Stimulated activated CD4-positive, alpha-beta T cell treated with anti-CD3 and anti-CD28 coated beads, Interleukin-2, amount 100 ng/mL, for 48 hours (primary cell): ENCODE data around the gene TCF23.

Source experiments
- DNase-seq, 2 donors: peaks; one replicate each; pipeline ENCODE4 v3.0.0-alpha.2; 2020

TCF23 gene

DNA sequence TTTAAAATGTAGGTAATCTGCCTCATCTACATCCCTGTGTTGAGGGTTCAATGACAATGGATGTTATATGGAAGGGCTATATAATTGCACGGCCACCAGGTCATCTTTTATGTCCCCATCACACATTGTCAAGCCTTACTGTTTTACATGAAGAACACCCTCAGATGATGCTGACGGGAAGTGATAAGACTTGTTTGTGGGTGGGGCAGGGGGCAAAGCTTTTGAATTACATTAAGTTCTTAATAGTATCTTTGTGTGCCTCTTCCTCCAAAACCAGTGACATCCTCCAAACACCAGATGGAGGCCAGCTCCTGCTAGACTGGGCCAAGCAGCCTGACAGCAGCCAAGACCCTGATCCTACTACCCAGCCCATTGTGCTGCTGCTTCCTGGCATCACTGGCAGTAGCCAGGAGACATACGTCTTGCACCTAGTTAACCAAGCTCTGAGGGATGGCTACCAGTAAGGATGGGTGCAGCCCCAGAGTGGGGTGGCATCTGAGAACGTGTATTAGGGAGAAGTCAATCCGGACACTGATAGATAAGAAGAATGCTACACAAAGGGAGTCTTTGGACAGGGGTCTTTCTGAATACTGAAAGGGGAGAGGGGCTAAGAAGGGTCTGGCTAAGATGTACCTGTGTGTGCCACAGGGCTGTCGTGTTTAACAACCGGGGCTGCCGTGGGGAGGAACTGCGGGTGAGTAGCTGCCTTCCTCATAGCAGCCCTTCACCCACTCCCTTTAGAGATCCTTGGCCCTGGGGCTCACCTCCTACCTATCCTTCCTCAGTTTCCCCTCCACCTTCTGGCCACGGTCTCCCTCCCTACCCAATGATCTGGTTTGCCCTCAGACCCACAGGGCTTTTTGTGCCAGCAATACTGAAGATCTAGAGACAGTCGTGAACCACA is 19.9 kb upstream of the TCF23 start:
- no peak for DNase-seq

DNA sequence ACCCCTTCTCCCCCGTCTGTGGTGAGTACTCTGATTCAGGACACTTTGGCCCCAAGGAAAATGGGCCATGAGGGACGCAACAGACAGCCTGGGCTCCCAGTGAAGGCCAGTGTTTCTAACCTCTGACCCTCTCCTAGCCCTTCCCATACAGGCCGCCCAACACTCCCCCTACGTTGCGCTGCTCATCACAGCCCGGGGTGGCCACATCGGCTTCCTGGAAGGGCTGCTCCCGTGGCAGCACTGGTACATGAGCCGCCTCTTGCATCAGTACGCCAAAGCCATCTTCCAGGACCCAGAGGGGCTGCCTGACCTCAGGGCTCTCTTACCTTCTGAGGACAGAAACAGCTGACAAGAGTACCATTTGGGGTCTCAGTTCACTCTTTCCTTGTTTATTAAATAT is 18.4 kb upstream of the TCF23 start:
- DNase-seq: no peak

DNA sequence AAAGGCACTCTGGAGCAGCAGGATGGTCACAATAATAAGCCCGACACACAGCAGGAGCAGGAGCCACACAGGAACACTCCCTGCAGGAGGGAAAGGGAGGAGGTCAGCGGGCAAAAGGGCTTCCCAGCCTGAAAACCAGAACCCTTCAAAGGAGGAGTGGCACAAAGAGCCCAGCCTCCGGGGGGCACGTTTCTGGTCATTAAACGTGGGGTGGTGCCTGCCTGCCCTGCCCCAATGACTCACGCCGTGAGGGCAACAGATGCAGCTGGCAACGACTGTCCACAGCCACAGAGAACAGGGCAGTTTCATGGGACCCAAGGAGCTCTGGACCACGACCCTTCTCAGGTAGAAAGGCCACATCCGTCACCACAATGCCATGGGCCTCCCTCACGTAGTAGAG is 17.4 kb upstream of the TCF23 start:
- no peak for DNase-seq

DNA sequence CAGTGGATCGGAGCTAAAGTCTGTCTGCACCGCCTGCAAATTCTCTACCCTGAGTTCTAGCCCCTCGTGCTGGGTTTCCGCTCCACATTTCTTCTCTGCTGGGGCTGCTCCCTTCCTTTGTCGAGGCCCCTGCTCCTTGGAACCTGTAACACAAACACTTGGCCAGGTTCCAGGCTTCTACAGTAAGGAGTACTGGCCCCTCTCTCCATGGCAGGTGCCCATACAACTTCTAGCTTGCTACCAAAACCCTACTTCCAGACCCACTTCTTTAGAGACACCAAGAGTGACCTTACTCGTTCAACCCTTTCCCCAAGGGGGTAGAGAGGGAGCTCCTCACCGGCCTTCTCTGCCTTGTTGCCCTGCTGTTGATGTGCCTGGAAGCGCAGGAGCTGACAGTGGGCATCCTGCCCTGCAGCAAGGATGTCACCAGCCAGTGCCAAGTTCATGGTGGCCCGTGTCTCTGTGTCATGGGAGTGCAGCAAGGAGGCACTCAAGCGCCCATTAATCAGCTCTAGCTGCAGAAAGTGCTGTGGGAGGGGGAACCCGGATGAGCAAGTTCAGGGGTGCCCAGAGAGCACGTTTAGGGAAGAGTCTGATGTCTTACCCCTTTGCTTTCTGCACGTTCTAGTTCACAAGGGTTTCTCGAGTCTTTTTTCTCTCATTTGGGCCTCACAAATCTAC is 15.5 kb upstream of the TCF23 start:
- peak in 1 of 2 donors; percentile 13 for DNase-seq

DNA sequence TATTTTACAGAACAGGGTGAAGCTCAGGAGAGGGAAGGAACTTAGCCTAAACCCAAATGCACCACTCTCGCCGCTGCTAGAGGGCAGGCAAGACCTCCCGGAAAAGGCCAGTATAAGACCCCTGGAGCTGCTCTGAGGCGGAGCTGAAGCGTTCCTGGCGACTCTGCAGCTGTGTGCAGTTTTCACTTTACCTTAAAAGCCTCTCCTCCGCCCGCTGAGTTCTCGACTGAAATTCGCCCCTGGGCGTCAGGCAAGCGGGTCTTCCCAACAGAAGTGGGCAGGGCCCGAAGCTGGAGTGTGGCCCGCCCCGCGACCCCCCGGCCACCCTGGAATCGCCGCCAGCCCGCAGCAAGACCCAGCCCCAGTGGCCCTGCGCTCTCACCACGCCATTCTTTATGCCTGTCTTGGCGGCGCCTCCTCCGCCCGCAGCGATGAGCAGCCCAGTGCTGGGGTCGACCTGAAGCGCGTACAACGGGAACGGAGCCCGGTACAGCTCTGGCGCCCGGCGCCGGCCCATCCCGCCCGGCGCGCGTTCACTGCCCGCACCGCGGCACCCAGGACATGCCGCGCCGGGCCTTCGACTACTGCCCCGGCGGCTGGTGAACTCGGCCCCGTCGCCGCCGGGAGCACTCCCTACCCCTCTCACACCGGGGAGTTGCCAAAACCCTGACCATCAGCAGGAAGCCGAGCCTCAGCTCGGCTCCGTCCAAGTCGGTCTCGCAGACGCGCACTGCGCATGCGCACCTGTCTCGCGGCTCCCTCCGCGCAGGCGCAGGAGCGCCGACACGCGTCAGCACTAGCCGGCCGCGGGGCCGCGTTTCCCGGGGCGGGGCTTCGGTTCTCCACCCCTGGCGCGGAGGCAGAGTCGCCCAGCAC is 14.7 kb upstream of the TCF23 start, which contains the start of gene PREB:
Gene PREB, minus strand, starts transcription at position 732 of the 876 bp plus-strand sequence. Its CDS starts 215 bp downstream, at position 517.
- peak; percentile 99 for DNase-seq

DNA sequence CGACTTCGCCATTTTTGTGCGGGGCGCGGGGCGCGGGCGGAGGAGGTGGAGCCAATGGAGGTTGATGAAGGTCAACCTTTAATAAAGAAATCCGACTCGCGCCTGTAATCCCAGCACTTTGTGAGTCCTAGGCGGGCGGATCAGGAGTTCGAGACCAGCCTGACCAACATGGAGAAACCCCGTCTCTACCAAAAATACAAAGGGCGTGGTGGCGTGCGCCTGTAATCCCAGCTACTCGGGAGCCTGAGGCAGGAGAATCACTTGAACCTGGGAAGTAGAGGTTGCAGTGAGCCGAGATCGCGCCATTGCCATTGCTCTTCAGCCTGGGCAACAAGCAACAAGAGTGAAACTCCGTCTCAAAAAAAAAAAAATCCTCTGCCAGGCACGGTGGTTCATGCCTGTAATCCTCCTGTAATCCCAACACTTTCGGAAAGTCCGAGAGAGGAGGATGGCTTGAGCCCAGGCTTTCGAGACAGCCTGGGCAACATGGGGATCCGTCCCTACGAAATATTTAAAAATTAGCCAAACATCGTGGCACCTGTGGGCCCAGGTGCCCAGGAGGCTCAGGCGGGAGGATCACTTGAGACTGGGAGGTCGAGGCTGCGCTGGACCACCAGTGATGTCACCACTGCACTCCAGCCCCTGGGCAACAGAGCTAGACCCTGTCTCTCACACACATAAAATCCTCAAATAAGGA is 13.9 kb upstream of the TCF23 start:
- DNase-seq: no peak

DNA sequence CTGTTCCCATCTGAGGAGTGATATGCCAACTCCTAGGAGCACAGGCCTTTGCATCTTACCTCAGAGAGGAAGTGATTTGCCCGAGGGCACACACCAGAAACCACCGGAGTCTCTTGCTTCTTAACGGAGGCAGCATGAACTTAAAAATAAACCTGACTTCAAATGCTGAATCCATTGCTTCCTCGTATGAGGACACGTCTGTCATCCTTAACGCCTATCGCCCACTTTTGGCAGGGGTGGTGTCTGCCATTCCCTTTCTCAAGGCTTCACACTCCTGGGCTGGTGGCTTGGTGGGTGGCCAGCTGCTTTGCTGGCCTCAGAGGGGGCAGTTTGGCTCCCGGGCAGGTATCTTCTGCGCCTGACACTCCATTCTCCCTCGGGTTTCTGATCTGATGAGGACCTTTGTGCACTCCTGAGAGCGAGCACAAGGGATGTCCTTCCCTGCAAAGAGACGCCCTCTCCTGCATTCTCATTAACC is 13.3 kb upstream of the TCF23 start:
- DNase-seq: no peak

DNA sequence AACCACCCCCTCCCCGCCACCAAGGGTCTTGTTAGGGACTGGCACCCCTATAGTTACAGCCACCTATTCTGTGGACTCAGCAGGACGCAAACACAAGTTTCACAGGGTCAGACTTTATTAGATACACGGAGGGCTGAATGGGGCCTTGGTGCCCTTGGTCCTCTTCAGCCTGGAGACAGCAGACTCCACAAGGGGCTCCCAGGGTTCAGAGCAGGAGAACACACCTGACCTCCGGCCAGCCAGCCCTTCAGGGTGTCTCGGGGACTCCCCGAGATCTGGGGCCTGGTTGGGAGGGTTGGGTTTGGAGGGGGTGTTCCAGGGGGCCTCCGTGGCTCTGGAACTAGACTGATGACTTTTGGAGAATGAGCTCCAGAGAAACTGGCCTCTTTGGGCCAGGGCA is 12.1 kb upstream of the TCF23 start:
- DNase-seq: no peak

DNA sequence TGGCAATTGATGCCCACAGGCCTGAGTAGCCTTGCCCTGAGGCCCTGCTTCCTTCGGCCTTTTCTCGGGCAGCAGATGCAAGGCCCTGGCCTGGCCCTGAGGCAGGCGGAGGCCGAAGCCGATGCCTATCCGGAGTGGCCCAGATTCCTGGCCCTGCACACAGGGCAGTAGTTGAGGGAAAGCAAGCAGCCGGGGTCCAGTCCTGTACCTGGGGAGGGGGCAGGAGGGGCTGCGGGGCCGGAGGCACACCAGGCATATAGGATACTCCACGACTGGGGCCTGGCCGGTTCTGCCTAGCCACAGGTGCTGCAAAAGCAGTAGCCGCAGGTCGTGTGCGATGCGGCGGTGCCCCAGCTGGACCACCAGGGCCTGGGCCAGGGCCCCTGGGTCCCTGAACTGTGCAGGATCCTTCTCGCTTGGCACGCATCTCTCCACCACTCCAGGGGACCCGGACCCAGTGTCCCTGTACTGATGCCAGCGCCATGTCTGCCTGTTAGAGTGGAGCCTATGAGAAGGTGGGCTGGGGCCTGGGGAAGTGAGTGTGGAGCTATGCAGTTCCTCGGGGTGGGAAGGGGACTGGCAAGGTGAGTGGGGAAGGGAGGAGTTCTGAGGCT is 11.4 kb upstream of the TCF23 start:
- DNase-seq: no peak

DNA sequence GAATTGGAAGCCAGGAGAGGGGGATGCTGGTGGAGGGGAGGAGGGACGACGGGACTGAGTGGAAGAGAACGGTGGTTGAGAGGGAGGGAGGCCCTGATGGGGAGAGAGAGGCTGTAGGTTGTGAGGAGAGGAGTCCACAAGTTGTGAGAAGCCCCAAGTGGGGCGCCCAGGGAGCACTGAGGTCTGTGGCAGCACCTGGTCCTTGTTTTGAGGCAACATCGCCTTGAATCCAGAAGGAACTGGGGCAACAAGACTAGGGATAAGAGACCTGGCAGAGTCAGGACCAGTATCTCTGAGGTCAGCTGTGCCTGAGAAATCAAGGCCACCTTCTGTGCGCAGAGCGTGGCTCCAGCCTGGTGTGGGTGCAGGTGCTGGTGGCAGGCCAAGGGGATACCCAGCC is 10.7 kb upstream of the TCF23 start:
- DNase-seq: no peak

DNA sequence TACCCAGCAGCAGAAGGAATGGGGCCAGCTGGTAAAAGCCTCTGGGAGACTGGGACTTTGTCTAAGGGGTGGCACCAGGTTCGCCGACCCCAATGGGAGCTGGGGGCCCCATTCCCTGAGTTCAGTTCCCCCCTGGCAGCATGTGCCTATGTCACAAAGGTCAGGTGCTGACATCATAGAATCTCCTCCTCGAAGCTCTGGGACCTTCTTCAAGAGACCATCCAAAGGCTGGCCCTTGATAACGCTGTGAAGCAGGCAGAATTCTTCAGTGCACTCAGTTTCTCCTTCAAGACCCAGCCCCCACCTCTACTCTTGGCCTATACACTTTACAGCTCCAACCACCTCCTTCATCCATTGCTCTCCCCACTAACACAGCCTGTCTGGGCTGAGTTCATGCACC is 9.5 kb upstream of the TCF23 start, which contains the start of gene PRR30:
Gene PRR30, minus strand, starts transcription at position 101 of the 400 bp plus-strand sequence. CDS start 1,081 bp downstream, outside the sequence.
- no peak for DNase-seq

DNA sequence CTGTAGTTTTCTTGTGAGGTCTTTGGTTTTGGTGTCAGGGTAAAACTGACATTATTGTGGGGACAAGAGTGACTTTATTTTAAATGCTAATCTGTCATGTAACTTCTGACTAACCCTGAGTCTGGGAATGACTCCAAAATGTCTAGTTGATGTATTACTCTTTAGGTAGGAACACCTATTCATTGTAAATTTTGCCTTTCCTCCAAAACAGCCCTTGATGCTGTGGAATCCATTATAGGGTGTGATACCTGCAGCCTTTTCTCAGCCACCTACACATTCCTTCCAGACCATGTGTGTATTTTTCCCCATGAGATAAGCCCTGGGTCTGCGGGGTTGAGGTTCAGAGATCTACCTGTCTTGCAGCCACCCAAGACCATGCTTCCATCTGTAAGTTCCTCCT is 5.5 kb upstream of the TCF23 start:
- no peak for DNase-seq

DNA sequence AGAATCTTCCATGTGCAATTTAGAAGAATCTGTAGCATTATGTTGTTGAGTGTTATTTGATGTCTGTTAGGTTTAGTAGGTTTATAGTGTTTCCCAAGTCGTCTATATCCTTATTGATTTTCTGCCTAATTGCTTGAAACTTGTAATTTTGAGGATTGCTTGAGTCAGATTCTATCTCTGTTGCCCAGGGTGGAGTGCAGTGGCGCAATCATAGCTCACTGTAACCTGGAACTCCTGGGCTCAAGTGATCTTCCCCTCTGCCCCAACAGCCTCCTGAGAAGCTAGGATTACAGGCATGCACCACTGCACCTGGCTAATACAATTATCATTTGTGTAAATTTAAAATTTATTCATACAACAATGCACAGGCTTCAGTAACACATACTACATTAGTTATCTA is 3.1 kb upstream of the TCF23 start:
- DNase-seq: no peak

DNA sequence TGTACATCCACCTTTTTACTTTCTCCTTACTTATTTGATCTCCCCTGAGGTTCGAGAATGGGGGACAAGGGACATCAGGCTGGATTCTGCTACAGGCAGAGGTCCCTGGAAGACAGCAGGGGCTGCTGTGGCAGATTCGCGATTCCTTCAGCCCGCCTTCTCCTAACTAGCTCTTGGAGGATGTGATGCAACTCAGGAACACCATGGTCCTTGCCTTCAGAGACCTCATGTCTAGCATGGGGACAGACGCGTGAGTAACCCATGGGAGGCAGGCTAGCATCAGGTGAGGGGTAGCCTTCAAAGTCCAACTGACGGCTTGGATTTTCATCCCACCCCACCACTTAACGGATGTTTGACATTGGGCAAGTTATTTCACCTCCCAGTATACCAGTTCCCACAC is 869 bp upstream of the TCF23 start:
- no peak for DNase-seq

DNA sequence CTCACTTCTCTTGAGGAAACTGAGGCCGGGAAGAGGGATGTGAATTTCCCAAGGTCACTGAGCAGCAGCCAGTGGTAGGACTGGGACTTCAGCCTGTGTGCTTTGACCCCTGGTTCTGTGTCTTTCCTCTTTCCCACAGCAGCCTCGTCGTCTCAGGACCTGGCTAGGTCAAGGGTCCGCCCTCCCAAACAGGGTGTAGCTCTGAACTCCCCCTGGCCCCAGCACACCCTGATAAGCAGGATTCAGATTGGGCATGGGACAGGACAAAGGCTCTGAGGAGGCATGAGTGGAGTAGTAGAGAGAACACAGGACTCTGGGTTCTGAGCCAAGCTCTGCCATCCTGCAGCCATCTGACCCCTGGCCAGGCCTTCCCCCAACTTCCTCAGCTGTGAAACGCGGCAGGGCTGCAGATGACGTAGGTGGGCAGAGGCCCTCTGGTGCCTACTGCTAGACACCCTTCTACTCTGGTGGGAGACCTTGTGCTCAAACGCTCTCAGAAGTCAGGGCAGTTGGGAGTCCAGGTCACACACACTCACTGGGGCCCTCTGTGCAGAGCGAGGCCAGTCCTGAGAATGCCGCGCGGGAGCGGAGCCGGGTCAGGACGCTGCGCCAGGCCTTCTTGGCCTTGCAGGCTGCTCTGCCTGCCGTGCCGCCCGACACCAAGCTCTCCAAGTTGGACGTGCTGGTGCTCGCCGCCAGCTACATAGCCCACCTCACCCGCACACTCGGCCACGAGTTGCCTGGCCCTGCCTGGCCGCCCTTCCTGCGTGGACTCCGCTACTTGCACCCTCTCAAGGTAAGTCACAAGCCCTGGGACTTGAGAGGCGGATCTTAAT is 984 bp downstream of the TCF23 start:
- DNase-seq: no peak

DNA sequence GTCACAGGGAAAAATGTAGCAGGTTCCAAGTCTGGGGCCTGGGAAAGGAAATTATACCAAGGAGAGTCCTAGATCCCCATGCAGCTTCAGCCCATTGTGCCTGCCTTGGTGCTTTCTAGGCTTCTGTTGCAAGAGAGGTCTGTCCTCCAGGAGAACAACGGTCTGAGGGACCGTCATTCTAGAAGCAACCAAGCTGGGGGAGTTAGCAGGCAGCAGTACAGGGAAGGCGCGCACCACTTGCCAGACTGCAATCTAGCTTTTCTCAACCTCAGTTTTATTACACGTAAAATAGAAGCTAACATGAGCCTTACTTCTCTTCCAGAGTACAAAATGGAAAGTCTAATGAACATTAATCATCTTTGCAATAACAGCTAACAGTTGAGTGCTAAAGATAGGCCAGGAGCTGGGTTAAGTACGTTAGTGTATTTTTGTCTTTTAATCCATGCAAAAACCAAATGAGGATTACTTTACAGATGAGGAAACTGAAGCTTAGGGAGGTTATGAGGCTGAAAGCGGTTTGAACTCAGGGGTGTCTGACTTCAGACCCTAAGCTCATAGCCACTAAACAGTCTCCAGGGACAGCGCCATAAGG is 1.9 kb downstream of the TCF23 start:
- DNase-seq: no peak

DNA sequence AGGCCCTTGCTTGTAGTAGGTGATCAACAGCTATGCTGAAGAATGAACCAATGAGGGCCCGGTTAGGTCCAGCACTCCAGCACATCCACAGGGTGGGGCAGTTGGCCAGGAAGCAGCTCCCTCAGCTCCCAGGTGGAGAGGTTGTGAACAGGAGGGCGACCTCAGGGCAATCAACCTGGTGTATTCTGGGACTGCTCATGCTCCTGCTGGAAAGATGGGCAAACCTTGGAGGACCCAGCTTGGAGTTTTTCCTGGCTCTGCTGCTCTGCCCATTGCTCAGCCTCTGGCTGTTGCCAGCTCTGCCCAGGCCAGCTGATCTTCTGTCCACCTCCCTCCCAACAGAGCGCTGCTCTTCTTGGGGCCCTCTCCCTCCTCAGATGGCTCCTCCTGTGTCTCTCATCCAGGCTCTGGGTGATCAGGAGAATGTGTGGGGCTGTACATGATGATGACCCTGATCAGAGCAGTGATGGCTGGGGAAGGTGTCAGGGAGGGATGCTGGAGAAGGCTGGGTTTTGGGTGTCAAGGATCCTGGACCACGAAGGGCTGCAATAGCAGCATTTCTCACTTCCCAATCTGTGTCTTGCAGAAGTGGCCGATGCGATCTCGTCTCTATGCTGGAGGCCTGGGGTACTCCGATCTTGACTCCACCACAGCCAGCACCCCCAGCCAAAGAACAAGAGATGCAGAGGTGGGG is 3.4 kb downstream of the TCF23 start:
- no peak for DNase-seq

DNA sequence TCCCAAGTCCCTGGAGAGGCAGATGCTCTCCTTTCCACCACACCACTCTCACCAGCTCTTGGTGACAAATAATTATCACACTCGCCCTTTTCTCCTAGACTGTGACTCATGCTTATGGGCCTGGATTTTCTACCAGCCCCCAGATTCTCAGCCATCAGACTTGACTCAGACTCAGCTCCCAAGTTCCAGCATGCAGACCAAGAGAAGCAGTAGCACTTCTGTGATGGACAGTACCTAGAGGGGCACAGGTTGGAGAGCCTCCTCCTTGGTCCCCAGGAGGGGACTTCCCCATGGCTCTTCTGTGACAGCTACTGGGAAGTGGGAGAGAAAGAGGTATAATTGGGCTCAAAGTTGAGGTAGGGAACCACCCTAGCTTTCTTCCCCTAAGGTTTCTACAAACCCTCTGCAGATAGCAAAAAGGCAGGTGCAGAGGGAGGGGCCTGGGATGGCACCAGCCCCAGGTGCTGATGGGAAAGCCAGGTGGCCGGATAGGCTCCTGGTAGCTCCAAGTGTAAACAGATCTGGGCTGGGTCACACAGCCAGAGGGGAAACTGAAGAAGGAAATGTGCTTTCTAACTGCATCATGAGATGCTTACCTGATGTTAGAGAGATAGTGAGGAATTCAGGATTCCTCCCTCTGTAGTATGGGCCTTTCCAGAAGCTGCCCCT is 4.1 kb downstream of the TCF23 start:
- DNase-seq: no peak

DNA sequence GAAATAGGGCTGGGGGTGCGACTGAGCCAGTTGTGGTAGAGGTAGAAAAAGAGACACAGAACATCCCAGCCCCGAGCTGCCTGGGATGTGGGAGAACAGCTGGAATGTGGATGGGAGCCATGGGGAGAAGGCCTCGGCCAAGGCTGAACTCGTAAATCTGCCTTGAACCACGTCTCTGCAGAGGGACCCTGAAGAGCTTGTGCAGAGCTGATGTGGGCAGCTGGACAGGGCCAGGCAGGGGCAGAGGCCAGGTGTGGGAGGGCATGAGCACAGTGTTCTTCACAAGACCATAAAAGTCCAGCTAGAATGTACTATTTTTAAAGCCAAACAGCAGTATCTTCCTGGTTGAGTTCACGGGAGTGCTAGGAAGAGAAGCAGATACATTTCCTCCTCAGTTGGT is 5.7 kb downstream of the TCF23 start:
- no peak for DNase-seq
